ENCODE results near the gene NOS3. TPM values are rescaled to one million over a fixed set of nuclear protein-coding genes. Genes with fewer than 3 reads are reported as not detected.

NOS3 gene
- total RNA-seq, 2 donors from 2014 or later: 6.1 to 10.4 TPM

DNA sequence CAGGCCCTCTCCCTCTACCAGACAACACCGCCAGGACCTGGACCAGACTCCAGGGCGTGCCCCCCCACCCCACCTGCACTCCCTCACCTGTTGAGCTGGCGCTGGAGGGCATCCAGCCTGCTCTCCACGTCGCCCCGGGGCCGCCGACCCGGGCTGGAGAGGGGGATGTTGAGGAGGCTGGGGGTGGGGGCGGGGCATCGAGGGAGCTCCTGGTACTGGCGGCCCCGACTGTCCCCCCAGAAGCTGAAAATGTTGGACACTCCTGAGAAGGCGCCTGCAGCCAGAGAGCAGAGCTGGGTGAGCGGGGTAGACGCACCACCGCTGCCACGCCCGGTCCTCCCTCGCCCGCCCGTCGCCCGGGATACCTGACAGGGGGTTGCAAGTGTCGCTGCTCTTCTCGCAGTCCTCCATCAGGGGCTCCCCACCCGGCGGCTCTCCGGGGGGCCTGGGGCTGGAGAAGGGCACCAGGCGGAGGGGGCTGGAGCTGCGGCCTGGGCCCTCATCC, 43.5 kb upstream of the NOS3 start:
- Histone ChIP-seq H3K27me3 (replicated peaks; ENCODE audit: insufficient read depth) (no peaks in the 10 kb centered on the region), H3K4me3 (no peak overlapping the region), H3K36me3 (no peaks in the 10 kb centered on the region), H3K9me3 (no peaks in the 10 kb centered on the region), H3K27ac (no peak overlapping the region), H3K4me1 (replicated peaks) (no peaks in the 10 kb centered on the region)
- WGBS: 47% methylated on average over 31 of the region's 31 CpGs
- intact Hi-C loops (cut with DNase I): no loop called here
- DNase-seq (ENCODE audit: low spot score): no peak
- TF ChIP-seq POLR2A (IDR thresholded peaks at IDR 0.05) (no peak), POLR2AphosphoS5 (IDR thresholded peaks at IDR 0.05) (no peak)
- TF ChIP-seq, protein P1, sequence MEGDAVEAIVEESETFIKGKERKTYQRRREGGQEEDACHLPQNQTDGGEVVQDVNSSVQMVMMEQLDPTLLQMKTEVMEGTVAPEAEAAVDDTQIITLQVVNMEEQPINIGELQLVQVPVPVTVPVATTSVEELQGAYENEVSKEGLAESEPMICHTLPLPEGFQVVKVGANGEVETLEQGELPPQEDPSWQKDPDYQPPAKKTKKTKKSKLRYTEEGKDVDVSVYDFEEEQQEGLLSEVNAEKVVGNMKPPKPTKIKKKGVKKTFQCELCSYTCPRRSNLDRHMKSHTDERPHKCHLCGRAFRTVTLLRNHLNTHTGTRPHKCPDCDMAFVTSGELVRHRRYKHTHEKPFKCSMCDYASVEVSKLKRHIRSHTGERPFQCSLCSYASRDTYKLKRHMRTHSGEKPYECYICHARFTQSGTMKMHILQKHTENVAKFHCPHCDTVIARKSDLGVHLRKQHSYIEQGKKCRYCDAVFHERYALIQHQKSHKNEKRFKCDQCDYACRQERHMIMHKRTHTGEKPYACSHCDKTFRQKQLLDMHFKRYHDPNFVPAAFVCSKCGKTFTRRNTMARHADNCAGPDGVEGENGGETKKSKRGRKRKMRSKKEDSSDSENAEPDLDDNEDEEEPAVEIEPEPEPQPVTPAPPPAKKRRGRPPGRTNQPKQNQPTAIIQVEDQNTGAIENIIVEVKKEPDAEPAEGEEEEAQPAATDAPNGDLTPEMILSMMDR (IDR thresholded peaks at IDR 0.05): no peak

DNA sequence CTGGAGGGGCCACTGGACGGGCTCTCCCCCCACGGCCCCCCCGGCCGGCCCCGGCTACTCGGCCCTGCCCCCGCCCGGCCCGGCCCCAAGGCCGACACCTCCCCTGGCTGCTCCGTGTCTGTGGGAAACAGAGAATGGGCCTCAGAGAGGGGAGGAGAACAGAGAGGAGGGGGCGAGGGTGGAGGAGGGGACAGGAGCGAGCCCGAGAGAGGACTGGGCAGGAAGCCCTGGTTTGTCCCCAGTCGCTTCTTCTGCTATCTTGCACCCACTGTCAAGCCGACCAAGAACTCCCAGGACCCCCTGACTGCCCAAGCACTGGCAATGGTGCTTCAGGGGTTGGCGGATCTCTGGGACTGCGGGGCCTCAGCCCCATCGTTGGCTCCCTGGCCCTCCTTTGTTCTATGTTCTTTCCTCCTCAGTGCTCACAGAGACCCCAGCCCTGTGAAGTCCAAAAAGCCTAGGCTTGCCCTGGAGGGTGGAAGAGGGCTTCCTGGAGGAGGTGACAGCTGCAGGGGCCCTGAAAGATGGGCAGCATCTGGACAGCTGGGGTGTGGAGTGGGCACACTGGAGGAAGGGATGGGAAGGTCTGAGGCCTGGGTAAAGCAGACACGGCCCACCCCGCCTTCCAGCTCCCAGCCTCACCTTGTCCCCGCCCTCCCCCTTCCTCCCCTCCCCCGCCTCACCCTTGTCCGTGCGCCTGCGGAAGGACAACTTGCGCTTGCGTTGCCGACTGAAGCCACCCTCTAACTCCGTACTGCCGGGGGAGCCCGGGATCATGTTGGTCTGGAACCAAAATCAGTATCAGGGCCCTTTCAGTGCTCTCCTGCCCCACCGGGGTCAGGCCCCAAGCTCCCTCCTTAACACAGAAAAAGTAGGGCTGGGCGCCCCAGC, 42.8 kb upstream of the NOS3 start:
- no peaks in the 10 kb centered on the region for H3K27me3 ChIP-seq (replicated peaks; ENCODE audit: insufficient read depth)
- TF ChIP-seq POLR2A (IDR thresholded peaks at IDR 0.05) (no peak), POLR2AphosphoS5 (IDR thresholded peaks at IDR 0.05) (no peak)
- TF ChIP-seq, protein P1 (IDR thresholded peaks at IDR 0.05): no peak
- H3K27ac ChIP-seq: no peak overlapping the region
- whole genome bisulfite sequencing: 50% methylated on average over 34 of the region's 34 CpGs
- H3K4me3 ChIP-seq: no peak overlapping the region
- no peaks in the 10 kb centered on the region for H3K9me3 ChIP-seq
- H3K4me1 ChIP-seq (replicated peaks): no peaks in the 10 kb centered on the region
- no peak for DNase-seq (ENCODE audit: low spot score)
- intact Hi-C loops (cut with DNase I): no loop called here
- no peaks in the 10 kb centered on the region for H3K36me3 ChIP-seq

DNA sequence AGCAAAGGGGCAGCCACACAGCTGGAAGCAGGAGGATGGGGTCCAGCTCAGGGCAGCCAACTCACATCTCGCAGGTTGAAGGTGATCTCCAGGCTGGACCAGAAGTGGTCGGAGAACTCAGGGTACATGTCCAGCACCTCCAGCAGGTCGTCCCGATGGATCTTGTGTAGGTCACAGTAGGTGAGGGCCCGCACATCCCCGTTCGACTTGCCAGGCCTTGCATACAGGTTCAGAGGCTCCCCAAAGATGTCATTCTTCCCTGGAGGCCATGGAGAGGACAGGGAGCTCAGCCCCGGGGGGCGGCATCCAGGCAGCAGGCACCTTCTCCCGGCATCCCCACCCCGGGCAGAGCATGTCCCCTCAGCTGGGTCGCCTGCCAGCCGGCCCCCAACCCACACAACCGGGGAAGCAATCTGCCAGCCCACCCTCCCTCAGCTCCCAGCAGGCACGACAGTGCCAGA, 42.0 kb upstream of the NOS3 start:
- H3K4me3 ChIP-seq: no peak overlapping the region
- no peak for DNase-seq (ENCODE audit: low spot score)
- H3K36me3 ChIP-seq: no peaks in the 10 kb centered on the region
- 91% methylated on average over 15 of the region's 15 CpGs for WGBS
- intact Hi-C loops (cut with DNase I): no loop called here
- no peak overlapping the region for H3K27ac ChIP-seq
- no peaks in the 10 kb centered on the region for H3K4me1 ChIP-seq (replicated peaks)
- H3K9me3 ChIP-seq: no peaks in the 10 kb centered on the region
- H3K27me3 ChIP-seq (replicated peaks; ENCODE audit: insufficient read depth): no peaks in the 10 kb centered on the region
- TF ChIP-seq, protein P1 (IDR thresholded peaks at IDR 0.05): no peak
- TF ChIP-seq POLR2A (IDR thresholded peaks at IDR 0.05) (no peak), POLR2AphosphoS5 (IDR thresholded peaks at IDR 0.05) (no peak)

DNA sequence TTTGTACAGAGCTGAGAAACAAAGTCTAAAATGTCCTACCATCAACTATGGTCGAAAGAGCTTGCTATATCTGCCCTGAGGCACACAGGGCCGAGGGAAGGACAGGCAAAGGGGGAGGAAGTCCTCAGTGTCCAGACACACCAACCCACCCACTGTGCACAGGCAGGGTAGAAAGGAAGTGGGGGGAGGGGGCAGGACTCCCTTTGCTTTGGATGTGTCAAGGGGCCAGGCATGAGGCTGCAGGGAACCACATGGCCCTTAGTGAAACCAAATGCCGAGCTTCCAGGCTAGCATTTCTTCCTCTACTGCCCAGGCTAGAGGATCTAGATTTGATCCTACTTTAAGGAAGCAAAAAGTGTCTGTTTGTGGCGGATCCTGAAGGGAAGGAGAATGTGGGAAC, 41.3 kb upstream of the NOS3 start:
- 76% methylated on average over 4 of the region's 4 CpGs for WGBS
- Histone ChIP-seq H3K4me3 (no peak overlapping the region), H3K36me3 (no peaks in the 10 kb centered on the region), H3K4me1 (replicated peaks) (no peaks in the 10 kb centered on the region), H3K27me3 (replicated peaks; ENCODE audit: insufficient read depth) (no peaks in the 10 kb centered on the region), H3K9me3 (no peaks in the 10 kb centered on the region), H3K27ac (no peak overlapping the region)
- intact Hi-C loops (cut with DNase I): no loop called here
- no peak for TF ChIP-seq POLR2A (IDR thresholded peaks at IDR 0.05)
- no peak for TF ChIP-seq POLR2AphosphoS5 (IDR thresholded peaks at IDR 0.05)
- TF ChIP-seq, protein P1 (IDR thresholded peaks at IDR 0.05): no peak
- DNase-seq (ENCODE audit: low spot score): no peak

All from prostate gland (tissue), 2 donors.